Stimulated activated CD8-positive, alpha-beta memory T cell treated with anti-CD3 and anti-CD28 coated beads, Interleukin-7, amount 100 ng/mL, for 4 hours (primary cell): ENCODE measurements around the gene GNA12.
"Not testable (repeated sequence)": the region's sequence is repeated elsewhere in the genome, so short reads cannot be mapped to it uniquely, and the experiment has no call there.

Experiments used
- DNase-seq, 2 donors: peaks; one replicate each; pipeline ENCODE4 v3.0.0-alpha.2; 2020; ENCODE audit warnings: low read depth in 2 of 2

GNA12 gene

GRCh38 chr7:2751086-2751485 lies 93.0 kb downstream of the GNA12 start:
- no peak for DNase-seq

- no peak for DNase-seq
Measured at GRCh38 chr7:2750004-2750407, 94.1 kb downstream of the GNA12 start.

- DNase-seq: not testable (repeated sequence)
Measured at GRCh38 chr7:2748684-2749083, 95.4 kb downstream of the GNA12 start.

GRCh38 chr7:2743523-2744185 lies 100.5 kb downstream of the GNA12 start:
- not testable (repeated sequence) for DNase-seq

GRCh38 chr7:2738766-2739549 lies 105.2 kb downstream of the GNA12 start:
- DNase-seq: no peak

GRCh38 chr7:2737771-2738540 lies 106.2 kb downstream of the GNA12 start:
- no peak for DNase-seq

GRCh38 chr7:2737005-2737743 lies 106.9 kb downstream of the GNA12 start:
- DNase-seq: not testable (repeated sequence)

- DNase-seq: no peak
Measured at GRCh38 chr7:2736411-2736914, 107.6 kb downstream of the GNA12 start.

- no peak for DNase-seq
Measured at GRCh38 chr7:2735744-2736143, 108.4 kb downstream of the GNA12 start.

- DNase-seq: no peak
Measured at GRCh38 chr7:2734751-2735571, 109.1 kb downstream of the GNA12 start.

GRCh38 chr7:2734084-2734686 lies 109.9 kb downstream of the GNA12 start:
- DNase-seq: no peak

GRCh38 chr7:2732959-2733584 lies 111.0 kb downstream of the GNA12 start:
- no peak for DNase-seq

GRCh38 chr7:2732388-2732787 lies 111.7 kb downstream of the GNA12 start:
- no peak for DNase-seq

- DNase-seq: no peak
Measured at GRCh38 chr7:2730846-2731770, 113.0 kb downstream of the GNA12 start.

GRCh38 chr7:2729893-2730716 lies 114.0 kb downstream of the GNA12 start:
- no peak for DNase-seq

- no peak for DNase-seq
Measured at GRCh38 chr7:2729031-2729892, 114.8 kb downstream of the GNA12 start.
